Head of caudate nucleus (tissue), 42 donors: ENCODE data around the gene SELENOP.

Experiments used
- DNase-seq, 42 donors: peaks; one replicate each; pipeline versions ENCODE4 v3.0.0 to v3.0.0-alpha.2; 2020 to 2021; ENCODE audit warnings: mixed read lengths in 7 of 42
- intact Hi-C: fragments of 100-400 bp; cut with DNase I; formaldehyde crosslinking; loops from one replicate; pipeline ENCODE4 v1.15.0; 2022

The SELENOP gene

DNA sequence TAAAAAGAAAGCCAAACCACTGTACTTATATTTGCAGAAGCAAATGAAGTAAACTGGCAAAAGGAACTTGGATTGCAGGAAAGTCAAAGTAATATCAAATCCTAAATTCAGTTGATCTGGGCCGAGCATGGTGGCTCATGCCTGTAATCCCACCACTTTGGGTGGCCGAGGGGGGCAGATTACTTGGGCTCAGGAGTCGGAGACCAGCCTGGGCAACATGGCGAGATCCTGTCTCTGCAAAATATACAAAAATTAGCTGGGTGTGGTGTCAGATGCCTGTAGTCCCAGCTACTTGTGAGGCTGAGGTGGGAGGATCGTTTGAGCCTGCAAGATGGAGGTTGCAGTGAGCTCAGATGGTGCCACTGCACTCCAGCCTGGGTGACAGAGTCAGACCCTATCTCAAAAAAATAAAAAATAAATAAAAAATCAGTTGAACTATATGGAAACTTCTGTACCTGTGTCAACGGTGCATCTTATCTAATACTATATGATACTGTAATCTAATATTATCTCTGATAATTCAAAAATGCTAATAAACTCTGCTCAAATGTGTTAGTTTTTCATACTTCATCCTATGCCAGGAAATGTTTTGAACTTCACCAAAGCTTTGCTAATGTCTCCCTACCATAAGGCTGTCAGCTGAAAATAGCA lies 10.1 kb downstream of the SELENOP start:
- no peak for DNase-seq
- intact Hi-C loops = loop anchor here (10.0 kb wide), 1 partner anchor 83 kb away; no protein-coding TSS in a partner anchor

- intact Hi-C loops = loop anchor here (10.0 kb wide), 1 partner anchor 84 kb away; no protein-coding TSS in a partner anchor
- no peak for DNase-seq
Measured at GRCh38 chr5:42800748-42801330, 10.9 kb downstream of the SELENOP start.

GRCh38 chr5:42799668-42800114 lies 12.0 kb downstream of the SELENOP start:
- DNase-seq = no peak
- intact Hi-C loops = loop anchor here (10.0 kb wide), 1 partner anchor 85 kb away; no protein-coding TSS in a partner anchor

DNA sequence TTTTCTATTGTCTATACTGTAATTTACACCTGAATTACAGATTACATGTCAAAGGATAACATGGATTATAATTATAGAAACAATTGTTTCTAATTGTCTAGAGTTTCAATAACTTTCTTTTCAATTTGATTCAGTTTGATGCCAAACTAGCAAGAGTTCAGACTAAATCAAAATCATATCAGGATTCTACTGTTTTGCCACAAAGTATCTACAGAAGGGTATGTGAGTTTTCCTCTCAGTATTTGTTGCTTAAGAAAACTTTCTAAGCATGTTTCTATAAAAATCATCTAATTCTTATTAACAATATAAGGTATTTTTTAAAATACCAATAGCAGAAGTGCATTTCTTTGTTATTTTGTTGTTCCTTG lies 12.5 kb downstream of the SELENOP start:
- intact Hi-C loops = no loop called here
- no peak for DNase-seq

DNA sequence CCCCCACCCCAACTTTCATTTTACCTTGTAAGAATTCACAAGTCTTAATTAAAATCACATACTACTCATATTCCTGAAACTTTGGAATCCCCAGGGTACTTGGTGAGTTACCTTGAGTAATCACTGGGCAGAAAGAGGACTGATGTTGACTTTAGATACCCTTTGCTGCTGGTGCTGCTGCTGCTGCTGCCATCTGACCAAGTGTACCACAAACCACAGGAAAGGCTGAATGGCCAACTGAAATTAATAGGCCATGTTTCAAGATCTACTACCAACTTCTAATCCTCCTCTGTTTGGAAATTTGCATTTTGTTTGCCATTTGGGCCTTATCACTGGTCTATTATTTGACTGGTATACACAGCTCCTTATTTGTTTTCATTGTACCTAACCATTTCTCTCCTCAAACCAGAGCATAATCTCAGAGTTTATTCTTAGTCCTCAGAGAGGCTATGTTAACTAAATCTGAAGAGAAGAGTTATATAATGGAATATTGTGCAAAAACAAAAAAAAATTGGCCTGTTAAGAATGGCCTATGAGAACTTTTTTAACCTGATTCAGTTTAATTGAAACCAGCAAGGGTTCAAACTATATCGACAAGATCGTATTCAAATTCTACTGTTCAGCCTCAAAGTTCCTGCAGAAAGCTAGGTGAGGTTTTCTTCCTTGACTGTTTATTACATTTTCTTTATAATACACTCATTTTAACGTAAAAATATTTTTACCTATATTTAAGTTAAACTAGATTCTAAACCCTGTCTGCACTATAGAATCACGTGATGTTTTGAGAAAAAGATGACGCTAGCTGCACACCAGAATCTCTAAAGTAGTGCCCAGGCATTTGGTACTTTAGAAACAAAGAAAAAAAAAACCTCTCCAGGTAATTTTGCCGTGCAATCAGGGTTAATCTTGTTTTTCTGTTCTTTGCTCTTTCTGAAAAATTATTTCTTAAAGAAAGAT lies 13.1 kb downstream of the SELENOP start:
- no peak for DNase-seq
- intact Hi-C loops = no loop called here

DNA sequence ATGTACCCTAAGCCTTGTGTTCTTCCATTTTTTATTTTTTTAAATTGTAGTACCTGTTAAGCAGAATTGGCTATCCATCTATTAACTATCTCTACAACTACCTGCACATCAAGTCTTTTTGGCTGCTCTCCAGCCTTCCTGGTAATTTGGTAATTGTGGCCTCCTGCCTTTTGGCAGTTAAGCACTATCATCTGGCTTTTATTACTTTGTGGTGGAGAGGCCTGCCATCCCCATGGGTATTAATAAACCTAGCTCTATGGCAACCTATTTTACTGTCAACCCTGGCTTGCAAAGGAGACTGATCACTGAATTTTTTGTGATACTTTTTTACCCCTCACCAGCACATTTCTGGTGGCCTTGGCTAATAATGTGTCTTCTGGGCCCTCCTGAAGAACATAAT lies 20.5 kb downstream of the SELENOP start:
- DNase-seq = no peak
- intact Hi-C loops = no loop called here

DNA sequence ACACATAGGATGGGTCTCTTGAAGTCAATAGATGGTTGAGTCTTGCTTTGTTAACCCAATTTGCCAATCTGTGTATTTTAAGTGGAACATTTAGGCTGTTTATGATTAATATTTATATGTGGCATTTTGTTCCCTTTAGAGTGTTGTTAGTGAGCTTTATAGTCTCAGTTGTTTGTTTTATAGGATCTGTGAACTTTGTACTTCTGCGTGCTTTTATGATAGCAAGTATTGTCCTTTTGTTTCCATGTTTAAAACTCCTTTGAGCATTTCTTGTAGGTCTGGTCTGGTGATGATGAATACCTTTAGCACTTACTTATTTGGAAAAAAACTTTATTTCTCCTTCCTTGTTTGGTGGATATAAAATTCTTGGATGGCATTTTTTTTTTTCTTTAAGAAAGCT lies 23.8 kb downstream of the SELENOP start:
- intact Hi-C loops = no loop called here
- no peak for DNase-seq

DNA sequence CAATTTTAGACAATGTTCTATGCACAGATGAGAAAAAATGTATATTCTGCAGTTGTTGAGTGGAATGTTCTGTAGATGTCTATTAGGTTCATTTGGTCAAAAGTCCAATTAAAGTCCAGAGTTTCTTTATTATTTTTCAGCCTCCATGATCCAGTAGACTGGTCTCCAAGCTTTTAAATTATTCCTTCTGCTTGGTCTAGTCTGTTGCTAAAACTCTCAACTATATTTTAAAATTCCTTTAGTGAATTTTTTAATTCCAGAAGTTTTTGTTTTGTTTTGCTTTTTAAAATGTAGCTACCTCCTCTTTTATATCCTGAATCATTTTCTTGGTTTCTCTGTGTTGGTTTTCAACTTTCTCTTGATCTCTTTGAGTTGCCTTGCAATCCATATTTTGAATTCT lies 24.6 kb downstream of the SELENOP start:
- intact Hi-C loops = no loop called here
- DNase-seq = no peak

- DNase-seq = no peak
- intact Hi-C loops = no loop called here
Measured at GRCh38 chr5:42785756-42786155, 25.9 kb downstream of the SELENOP start.

GRCh38 chr5:42784132-42784531 lies 27.6 kb downstream of the SELENOP start:
- intact Hi-C loops = no loop called here
- DNase-seq = no peak

DNA sequence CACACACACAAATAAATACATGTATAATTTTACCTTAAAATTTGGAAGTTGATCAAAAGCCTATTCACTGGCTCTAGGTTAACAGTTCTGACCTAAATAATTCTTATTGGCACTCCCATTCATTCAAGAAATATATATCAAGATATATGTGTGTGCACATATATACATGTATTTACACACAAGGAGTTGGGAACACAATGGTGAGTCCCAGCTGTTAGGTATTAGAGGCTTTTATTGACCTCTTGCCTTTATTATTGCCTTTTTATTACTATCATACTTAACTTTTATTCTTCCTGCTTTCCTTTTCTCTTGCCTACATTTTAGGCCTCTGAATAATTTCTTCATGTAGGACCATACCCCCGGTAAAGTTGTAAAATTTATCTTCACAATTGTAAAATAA lies 30.1 kb downstream of the SELENOP start:
- intact Hi-C loops = no loop called here
- DNase-seq = no peak

- intact Hi-C loops = no loop called here
- no peak for DNase-seq
Measured at GRCh38 chr5:42779083-42779482, 32.6 kb downstream of the SELENOP start.

DNA sequence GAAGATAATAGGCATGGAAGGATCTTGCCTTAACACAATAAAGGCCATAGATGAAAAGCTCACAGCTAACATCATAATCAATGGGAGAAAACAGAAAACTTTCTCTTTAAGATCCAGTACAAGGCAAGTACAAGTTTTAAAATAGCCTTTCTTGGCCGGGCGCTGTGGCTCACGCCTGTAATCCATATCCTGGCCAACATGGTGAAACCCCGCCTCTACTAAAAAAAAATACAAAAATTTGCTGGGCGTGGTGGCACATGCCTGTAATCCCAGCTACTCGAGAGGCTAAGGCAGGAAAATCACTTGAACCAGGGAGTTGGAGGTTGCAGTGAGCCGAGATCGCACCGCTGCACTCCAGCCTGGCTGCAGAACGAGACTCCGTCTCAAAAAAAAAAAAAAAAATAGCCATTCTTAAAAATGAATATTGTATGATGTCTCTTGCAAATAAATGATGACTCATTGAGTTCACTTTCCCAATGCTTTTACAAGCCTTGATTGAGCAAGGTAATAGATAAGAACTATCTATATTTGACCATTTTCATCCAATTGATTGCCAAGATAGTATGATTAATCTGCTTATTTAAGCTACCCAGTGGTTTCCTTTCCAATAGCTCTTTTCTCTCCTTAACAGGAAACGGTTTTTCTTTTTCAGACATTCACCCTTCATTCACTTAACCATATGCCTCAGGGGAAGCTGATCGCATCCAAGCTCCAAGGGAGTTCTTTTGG lies 39.3 kb downstream of the SELENOP start:
- intact Hi-C loops = no loop called here

DNA sequence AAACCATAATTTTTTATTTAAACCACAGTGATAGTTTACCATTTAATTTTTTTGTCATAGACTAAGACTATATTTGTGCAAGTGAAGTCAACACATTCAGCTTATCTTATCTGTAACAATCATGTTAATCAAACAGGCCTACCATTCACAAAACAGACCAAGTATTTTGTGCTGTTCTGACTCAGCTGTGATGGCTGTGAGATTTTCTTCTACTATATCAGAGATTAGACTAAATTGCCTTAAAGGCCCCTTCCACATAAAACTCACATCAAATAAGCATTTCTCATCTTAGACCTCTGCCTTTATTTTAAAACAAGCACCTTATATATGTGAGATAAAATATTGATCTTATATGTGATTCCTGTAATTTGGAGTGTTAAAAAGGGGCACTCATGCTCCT lies 41.7 kb downstream of the SELENOP start:
- intact Hi-C loops = no loop called here
- DNase-seq = no peak

More for the DNA sequence above, 39.3 kb downstream of the SELENOP start:
- no peak for DNase-seq

DNA sequence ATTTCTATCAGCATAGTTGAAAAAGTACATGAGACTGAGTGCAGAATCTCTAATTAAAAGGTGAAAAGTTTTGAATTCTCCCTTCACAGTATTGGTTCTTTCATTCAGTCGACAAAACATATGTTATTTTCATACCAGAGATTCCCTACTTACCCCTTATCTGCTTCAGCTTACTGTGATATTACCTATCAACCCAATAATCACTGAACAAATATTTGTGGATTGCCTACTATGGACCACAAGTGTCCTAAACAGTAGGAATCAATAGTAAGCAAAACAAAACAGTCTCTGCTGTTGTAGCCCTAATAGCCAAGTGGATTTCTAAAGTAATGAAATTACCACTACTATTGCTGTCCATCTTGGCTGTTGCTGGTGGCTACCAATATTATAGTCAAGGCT lies 43.6 kb downstream of the SELENOP start:
- no peak for DNase-seq
- intact Hi-C loops = loop anchor here (10.0 kb wide), 1 partner anchor 343 kb away; the partner anchor contains the start of gene GHR

DNA sequence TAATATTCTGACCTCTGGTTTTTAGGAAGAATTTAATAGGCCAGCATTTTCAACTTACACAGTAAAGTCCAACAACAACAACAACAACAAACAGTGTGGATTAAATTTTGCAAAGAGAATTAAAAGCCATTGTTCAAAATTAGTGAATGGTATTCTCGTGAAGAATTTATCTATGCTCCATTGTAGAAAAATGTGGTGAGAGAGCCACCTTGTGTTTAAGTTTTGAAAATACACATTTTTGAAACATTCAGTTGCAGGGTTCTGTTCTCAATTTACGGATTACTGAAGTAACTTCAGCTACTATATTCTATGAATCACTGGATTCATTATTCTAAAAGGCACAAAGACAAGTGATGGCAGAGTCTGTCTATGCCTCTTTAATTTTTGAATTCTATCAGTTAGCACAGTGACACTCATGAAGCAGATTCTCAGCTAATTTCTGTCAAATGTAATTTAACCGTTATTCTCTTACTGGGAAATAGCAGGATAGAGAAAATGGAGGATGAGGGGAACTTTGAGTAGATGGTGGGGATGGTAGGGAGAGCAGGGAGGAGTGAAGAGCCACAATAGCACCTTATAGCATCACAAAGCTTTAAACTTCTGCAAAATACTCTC lies 44.1 kb downstream of the SELENOP start:
- DNase-seq = peak in 1 of 42 donors; percentile 37
- intact Hi-C loops = loop anchor here (10.0 kb wide), 1 partner anchor 343 kb away; the partner anchor contains the start of gene GHR

- no peak for DNase-seq
- intact Hi-C loops = loop anchor here (10.0 kb wide), 1 partner anchor 337 kb away; the partner anchor contains the start of gene GHR
Measured at GRCh38 chr5:42761791-42762190, 49.9 kb downstream of the SELENOP start.

GRCh38 chr5:42760426-42760825 lies 51.3 kb downstream of the SELENOP start:
- DNase-seq = no peak
- intact Hi-C loops = loop anchor here (10.0 kb wide), 1 partner anchor 336 kb away; the partner anchor contains the start of gene GHR

- no peak for DNase-seq
- intact Hi-C loops = no loop called here
Measured at GRCh38 chr5:42759456-42759855, 52.2 kb downstream of the SELENOP start.
